HK-2 (cell line): ENCODE results near the gene SCN2A.

Experiments
- DNase-seq: peaks from one replicate; pipeline ENCODE4 v3.0.0-alpha.2; 2018; ENCODE audit not compliant: unreplicated experiment

Gene SCN2A

GRCh38 chr2:165420231-165420630 lies 181.0 kb downstream of the SCN2A start:
- DNase-seq, result no peak

GRCh38 chr2:165423081-165423480 lies 183.9 kb downstream of the SCN2A start:
- no peak for DNase-seq

- no peak for DNase-seq
Observed at GRCh38 chr2:165425556-165425955, 186.3 kb downstream of the SCN2A start.

DNA sequence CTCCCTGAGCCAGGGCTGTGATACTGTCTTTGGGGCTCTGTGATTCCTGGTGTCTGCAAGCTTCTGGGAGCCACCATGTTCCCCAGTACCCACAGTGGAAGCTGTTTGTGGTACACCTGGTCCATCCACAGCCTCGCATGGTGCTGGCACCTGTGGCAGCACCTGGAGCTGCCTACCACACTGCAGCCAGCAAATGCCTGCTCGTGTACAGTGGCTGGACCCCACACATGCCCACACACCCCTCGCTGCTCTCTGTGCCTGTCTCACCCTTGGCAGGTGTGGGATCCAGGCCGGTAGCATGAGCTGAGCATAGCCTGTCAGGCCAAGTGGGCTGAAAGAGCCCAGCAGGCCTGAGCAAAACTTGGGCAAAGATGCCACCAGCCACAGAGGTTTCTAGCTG lies 188.5 kb downstream of the SCN2A start:
- no peak for DNase-seq

DNA sequence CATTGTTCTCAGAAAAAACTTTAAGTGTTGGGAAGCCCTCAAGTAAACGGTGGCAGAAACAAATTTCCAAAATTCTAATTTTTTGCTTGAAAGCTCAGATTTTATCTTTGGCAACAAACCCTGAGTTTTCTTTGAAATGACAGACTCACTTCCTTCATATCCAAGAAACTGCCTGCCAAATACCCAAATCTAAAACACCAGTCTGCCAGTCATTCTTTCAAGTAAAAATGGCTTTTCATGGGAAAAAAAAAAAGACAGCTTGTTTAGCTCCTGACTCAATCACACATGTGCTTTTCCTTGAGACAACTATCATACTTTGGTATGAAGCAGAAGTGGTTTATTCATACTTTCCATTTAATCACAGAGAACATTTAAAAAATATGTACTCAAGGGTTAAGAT lies 189.7 kb downstream of the SCN2A start:
- no peak for DNase-seq

DNA sequence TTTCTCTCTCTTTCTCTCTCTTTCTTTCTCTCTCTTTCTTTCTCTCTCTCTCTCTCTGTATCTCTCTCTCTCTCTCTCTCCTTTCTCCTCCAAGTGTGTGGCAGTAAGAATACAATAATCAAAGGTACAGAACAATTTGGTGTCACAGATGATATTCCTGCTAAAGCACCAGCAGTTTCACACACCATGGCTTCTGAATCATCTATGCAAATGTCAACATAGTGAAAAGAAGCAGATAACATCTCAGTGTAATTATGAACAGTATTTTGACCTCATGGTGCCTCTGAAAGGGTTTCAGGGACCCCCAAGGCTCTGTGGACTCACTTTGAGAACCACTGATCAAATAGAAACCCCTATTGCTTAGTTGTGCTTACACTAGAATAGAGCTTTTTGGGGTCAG lies 191.8 kb downstream of the SCN2A start:
- DNase-seq, result no peak

DNA sequence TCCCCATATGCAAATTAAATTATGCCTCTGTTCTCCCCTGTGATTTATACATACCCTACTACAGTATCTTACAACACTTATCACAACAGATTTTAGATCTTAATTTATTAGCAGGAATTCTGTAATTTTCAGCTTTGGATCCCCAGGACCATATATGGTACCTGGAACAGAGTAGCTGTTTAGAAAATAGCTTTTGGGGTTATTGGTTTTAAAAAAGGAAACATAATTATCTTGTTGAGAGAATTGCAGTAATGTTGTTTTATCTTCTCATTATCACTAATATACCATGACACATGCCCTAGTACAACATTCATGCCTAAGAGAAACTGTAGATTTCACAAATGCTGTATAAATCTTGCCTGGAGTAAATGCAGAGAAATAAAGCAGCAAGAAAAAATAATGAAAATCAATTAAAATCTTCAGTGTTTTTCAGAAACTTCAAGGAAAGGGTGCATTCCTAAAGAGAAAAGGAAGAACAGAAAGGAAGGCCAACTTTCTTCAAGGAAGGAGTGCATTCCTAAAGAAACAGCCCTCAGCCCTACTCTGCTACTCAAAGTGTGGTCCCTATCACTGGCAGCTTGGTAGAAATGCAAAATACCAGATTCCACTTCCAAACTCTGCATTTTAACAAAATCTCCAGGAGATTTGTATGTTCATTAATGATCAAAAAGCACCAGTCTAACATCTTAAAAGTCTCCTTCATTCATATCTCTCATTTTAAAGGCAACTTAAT lies 193.2 kb downstream of the SCN2A start:
- no peak for DNase-seq

DNA sequence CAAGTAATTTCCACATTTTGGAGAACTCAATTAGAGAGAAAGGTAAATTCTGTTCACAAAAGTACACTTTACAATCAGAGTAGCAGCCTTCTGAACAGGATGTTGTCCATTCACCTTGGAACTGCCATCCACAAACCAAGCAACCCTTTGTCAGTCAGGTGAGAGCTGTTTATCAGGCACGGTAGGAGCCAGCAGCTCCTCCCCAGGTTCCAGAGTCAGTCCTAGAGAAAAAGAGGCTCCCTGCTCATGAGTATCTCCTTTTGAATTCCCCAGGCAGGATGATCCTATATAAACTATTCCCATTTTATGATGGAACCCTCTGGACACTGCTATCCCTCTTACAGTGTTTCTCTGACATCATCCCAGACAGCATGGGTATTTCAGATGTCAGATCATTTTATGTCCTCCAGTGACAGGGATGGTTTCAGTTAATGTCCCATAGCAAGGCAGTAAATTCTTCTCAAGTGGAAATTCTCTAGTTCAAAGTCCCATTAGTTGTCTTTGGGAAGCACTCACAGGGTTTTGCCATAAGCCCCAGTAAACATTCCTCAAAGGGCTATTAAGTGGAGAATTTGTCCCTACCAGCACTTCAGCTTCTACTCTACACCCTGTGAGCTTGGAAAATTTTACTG lies 195.8 kb downstream of the SCN2A start:
- DNase-seq, result no peak

GRCh38 chr2:165435611-165436010 lies 196.4 kb downstream of the SCN2A start:
- no peak for DNase-seq

- no peak for DNase-seq
Observed at GRCh38 chr2:165436559-165436958, 197.3 kb downstream of the SCN2A start.

- DNase-seq, result no peak
Observed at GRCh38 chr2:165440367-165440766, 201.2 kb downstream of the SCN2A start.
